GM12878 (cell line): Measurements from ENCODE around the gene MYLIP. TPM values are rescaled to one million over a fixed set of nuclear protein-coding genes. Genes with fewer than 3 reads are reported as not detected.

Source experiments
- ATAC-seq: fragments of 200-7000 bp; cut with Tn5 transposase; 3 replicates; pipeline ENCODE4 v1.9.1; 2020; ENCODE audit warnings: mild to moderate bottlenecking, moderate library complexity
- BruUV-seq: library from RNA; stranded (reverse); fragments of 400-500 nt; replicated peaks from 2 replicates; lab custom pipeline; 2021; lab: Mats Ljungman, UMichigan
- CTCF ChIA-PET: fragments of 300-600 bp; sonication (Branson Sonifier 250); formaldehyde crosslinking; extraction: SDS; loops from one replicate; lab custom pipeline; 2021; ENCODE audit warnings: inconsistent platforms; lab: Yijun Ruan, JAX
- POLR2A ChIA-PET: fragments of 350-600 bp; formaldehyde crosslinking; extraction: SDS; loops from one replicate; lab custom pipeline; 2021; ENCODE audit warnings: inconsistent platforms; lab: Charles Lee
- RAD21 ChIA-PET: fragments of 300-600 bp; sonication (Branson Sonifier 250); formaldehyde crosslinking; loops from one replicate; lab custom pipeline; 2023; ENCODE audit warnings: antibody characterized with exemption; ENCODE audit not compliant: unreplicated experiment; lab: Charles Lee
- SMC1A ChIA-PET: fragments of 300-600 bp; sonication (Branson Sonifier 250); formaldehyde crosslinking; loops from one replicate; lab custom pipeline; 2023; ENCODE audit not compliant: unreplicated experiment, uncharacterized antibody; lab: Charles Lee
- DNase-seq: peaks from one replicate; pipeline ENCODE4 v3.0.0-alpha.2; 2011; ENCODE audit warnings: low read depth, low spot score
- FAIRE-seq: peaks from 3 replicates; lab custom pipeline; 2011; peaks lifted over from hg19 to GRCh38; lab: Jason Lieb, UNC
- H2AFZ ChIP-seq: 2 replicates; pipeline ENCODE4 v1.6.0; 2011; ENCODE audit warnings: low read depth, low read length, control low read depth; ENCODE audit not compliant: control insufficient read depth
- H3K27ac ChIP-seq: 2 replicates; pipeline ENCODE4 v1.5.1; 2011; ENCODE audit warnings: control low read depth; ENCODE audit not compliant: control insufficient read depth, insufficient read depth
- H3K27me3 ChIP-seq, 2 experiments: replicated peaks in 1 of 2; 2 replicates each; pipeline versions ENCODE4 v1.6.0 to v1.6.1; 2011; ENCODE audit warnings: low read length in 1 of 2; ENCODE audit not compliant: control insufficient read depth in 2 of 2, insufficient read depth in 2 of 2
- H3K36me3 ChIP-seq, 2 experiments: 2 replicates each; pipeline ENCODE4 v1.5.1; 2011; ENCODE audit warnings: low read length in 1 of 2; ENCODE audit not compliant: control insufficient read depth in 2 of 2, insufficient read depth in 2 of 2
- H3K4me1 ChIP-seq: 2 replicates; pipeline ENCODE4 v1.6.1; 2011; ENCODE audit warnings: mild to moderate bottlenecking, low read length, moderate library complexity, mixed read lengths; ENCODE audit not compliant: control insufficient read depth, insufficient read depth
- H3K4me2 ChIP-seq: 2 replicates; pipeline ENCODE4 v1.6.0; 2011; ENCODE audit warnings: control low read depth; ENCODE audit not compliant: control insufficient read depth, insufficient read depth
- H3K4me3 ChIP-seq: fragments of 200-600 bp; sonication (generic); 2 replicates; pipeline ENCODE4 v1.5.1; 2016
- H3K79me2 ChIP-seq: 2 replicates; pipeline ENCODE4 v1.6.0; 2011; ENCODE audit warnings: low read length; ENCODE audit not compliant: control insufficient read depth, insufficient read depth
- H3K9ac ChIP-seq: 2 replicates; pipeline ENCODE4 v1.8.0; 2011; ENCODE audit warnings: low read length, control low read depth, mixed read lengths; ENCODE audit not compliant: control insufficient read depth, insufficient read depth
- H3K9me3 ChIP-seq: replicated peaks from 3 replicates; pipeline ENCODE4 v1.5.1; 2011; ENCODE audit warnings: mild to moderate bottlenecking, low read length; ENCODE audit not compliant: control insufficient read depth, insufficient read depth
- H4K20me1 ChIP-seq: 2 replicates; pipeline ENCODE4 v1.6.0; 2011; ENCODE audit not compliant: control insufficient read depth, insufficient read depth
- BACH1 ChIP-seq: fragments of 450-650 bp; IDR thresholded peaks from 2 replicates; pipeline ENCODE4 v1.6.1; 2017; ENCODE audit warnings: mild to moderate bottlenecking, borderline replicate concordance
- BCL11A ChIP-seq: IDR thresholded peaks from 2 replicates; pipeline ENCODE4 v1.6.1; 2011; ENCODE audit warnings: low read depth, low read length
- BRCA1 ChIP-seq: IDR thresholded peaks from 2 replicates; pipeline ENCODE4 v1.6.1; 2011; ENCODE audit warnings: low read depth, low read length, improper control_type of control experiment
- ELK1 ChIP-seq: IDR thresholded peaks from 2 replicates; pipeline ENCODE4 v1.6.1; 2012; ENCODE audit warnings: low read depth, low read length, improper control_type of control experiment
- EP300 ChIP-seq, 2 experiments: fragments of 150-350 bp in 1 of 2; IDR thresholded peaks; 2 replicates each; pipeline ENCODE4 v1.6.1; 2011 to 2012; ENCODE audit warnings: low read depth in 2 of 2, low read length in 2 of 2, borderline replicate concordance in 1 of 2, improper control_type of control experiment in 1 of 2, inconsistent platforms in 1 of 2; ENCODE audit not compliant: control insufficient read depth in 1 of 2
- FOXM1 ChIP-seq: IDR thresholded peaks from 2 replicates; pipeline ENCODE4 v1.6.1; 2012; ENCODE audit warnings: low read depth, mild to moderate bottlenecking, inconsistent platforms, low read length, moderate library complexity
- MAX ChIP-seq: IDR thresholded peaks from 2 replicates; pipeline ENCODE4 v1.6.1; 2012; ENCODE audit warnings: low read depth, low read length, improper control_type of control experiment
- MEF2B ChIP-seq: fragments of 450-650 bp; IDR thresholded peaks from 2 replicates; pipeline ENCODE4 v1.6.1; 2018; ENCODE audit warnings: mild to moderate bottlenecking, moderate library complexity; ENCODE audit not compliant: partially characterized antibody, poor library complexity, severe bottlenecking
- POLR2AphosphoS5 ChIP-seq: IDR thresholded peaks from 2 replicates; pipeline ENCODE4 v1.6.1; 2011; ENCODE audit warnings: mild to moderate bottlenecking, low read length, inconsistent platforms
- POU2F2 ChIP-seq: IDR thresholded peaks from 3 replicates; pipeline ENCODE4 v1.6.1; 2011; ENCODE audit warnings: low read depth, mild to moderate bottlenecking, low read length, borderline replicate concordance
- REST ChIP-seq: IDR thresholded peaks from 2 replicates; pipeline ENCODE4 v1.6.1; 2012; ENCODE audit warnings: mild to moderate bottlenecking, low read depth, low read length
- SIX5 ChIP-seq: IDR thresholded peaks from 2 replicates; pipeline ENCODE4 v1.6.1; 2011; ENCODE audit warnings: mild to moderate bottlenecking, low read depth, low read length, moderate library complexity; ENCODE audit not compliant: severe bottlenecking
- SREBF1 ChIP-seq: IDR thresholded peaks from 2 replicates; pipeline ENCODE4 v1.6.1; 2012; ENCODE audit warnings: mild to moderate bottlenecking, low read length
- TBL1XR1 ChIP-seq: IDR thresholded peaks from 2 replicates; pipeline ENCODE4 v1.6.1; 2012; ENCODE audit warnings: low read depth, low read length, improper control_type of control experiment
- ZBTB11 ChIP-seq: fragments of 450-650 bp; formaldehyde crosslinking; IDR thresholded peaks from 2 replicates; pipeline ENCODE4 v1.5.0; 2022; ENCODE audit warnings: mild to moderate bottlenecking, missing genetic modification characterization
- WGBS: methylation state at CpG from one replicate; pipeline ENCODE4 v1.1.6; 2016; ENCODE audit warnings: low lambda C conversion rate; ENCODE audit not compliant: insufficient replicate concordance, insufficient coverage; ENCODE audit errors: missing lambda C conversion rate; 5-methylcytosine and 5-hydroxymethylcytosine counted together
- in situ Hi-C: fragments of 300-500 bp; cut with MboI; formaldehyde crosslinking; loops from 9 replicates; pipeline ENCODE4 v1.14.3; 2018; ENCODE audit warnings: mixed read lengths
- intact Hi-C: fragments of 100-400 bp; cut with micrococcal nuclease; formaldehyde crosslinking; loops from one replicate; pipeline ENCODE4 v1.14.2; 2022; ENCODE audit not compliant: unreplicated experiment
- polyA plus RNA-seq, 11 experiments: library from polyadenylated mRNA; depleted of rRNA in 4 of 11; unstranded in 6 of 11; stranded (reverse) in 5 of 11; fragments of >200 nt; fragmentation: Nextera tagmentation in 4 of 11; fragmentation: Illumina TruSeq in 1 of 11; extraction: Ambion mirVana in 4 of 11; extraction: Trizol in 1 of 11; gene quantifications; 1 replicate in 1 of 11; 2 replicates in 10 of 11; pipeline versions ENCODE4 v1.2.1 to v1.2.3, GENCODE V29; 2011 to 2016; ENCODE audit warnings: inconsistent platforms in 2 of 11, missing spikeins in 2 of 11, low read depth in 1 of 11
- total RNA-seq, 4 experiments: library from RNA; depleted of rRNA in 3 of 4; stranded (reverse); fragments of >200 nt in 3 of 4; fragmentation: Illumina TruSeq in 1 of 4; extraction: Trizol in 1 of 4; gene quantifications; 2 replicates each; pipeline versions ENCODE4 v1.2.1 to v1.2.3, GENCODE V29; 2013 to 2021

MYLIP gene
- total and polyA plus RNA-seq, 10 of the 15 experiments (the other 5 are each of a cell fraction or from before 2014, with no cell fraction given) = 5.3 to 123 (median 12.5) TPM

GRCh38 chr6:16103722-16104121 lies 25.2 kb upstream of the MYLIP start:
- Histone ChIP-seq H3K27me3 (no peaks in the 10 kb centered on the region), H3K4me1 (no peaks in the 10 kb centered on the region), H3K9ac (no peak overlapping the region), H3K4me3 (no peak overlapping the region), H3K79me2 (no peaks in the 10 kb centered on the region), H3K4me2 (no peak overlapping the region), H4K20me1 (no peaks in the 10 kb centered on the region), H3K27ac (no peak overlapping the region), H2AFZ (no peak overlapping the region), H3K36me3 (no peaks in the 10 kb centered on the region), H3K9me3 (peaks cover 9% of the 10 kb centered on the region; the same call in 2 of the 3 replicates)
- 67% methylated on average over 7 of the region's 7 CpGs for WGBS
- RAD21 ChIA-PET = interaction anchor here (0.6 kb wide), 1 partner anchor 537 kb away, joined by 3 read pairs; no protein-coding TSS in a partner anchor
- DNase-seq = no peak
- SMC1A ChIA-PET = interaction anchor here (0.6 to 1.5 kb wide), 4 partner anchors 9 to 21 kb away, joined by 3 to 4 read pairs (median 3); no protein-coding TSS in a partner anchor
- BruUV-seq = no TSS peak
- ATAC-seq = no peak
- TF ChIP-seq TBL1XR1 (no peak), POLR2AphosphoS5 (no peak), BCL11A (no peak), BACH1 (no peak), SREBF1 (no peak), MAX (no peak), POU2F2 (no peak), ELK1 (no peak), SIX5 (no peak), BRCA1 (no peak), FOXM1 (no peak), ZBTB11 (no peak), REST (no peak), MEF2B (no peak), EP300 (IDR thresholded peaks at IDR 0.05; ENCODE audit: borderline replicate concordance in 1 of 2, control insufficient read depth in 1 of 2, low read depth in 2 of 2, low read length in 2 of 2) (no peak)
- in situ Hi-C loops (no loop called here), intact Hi-C loops (no loop called here)
- FAIRE-seq = no peak
- POLR2A ChIA-PET = interaction anchor here (0.6 kb wide), 1 partner anchor 33 kb away, joined by 3 read pairs; no protein-coding TSS in a partner anchor
- CTCF ChIA-PET = interaction anchor here (0.6 to 1.4 kb wide), 4 partner anchors 21 to 345 kb away, joined by 3 to 5 read pairs (median 3); no protein-coding TSS in a partner anchor
